Measurements from ENCODE around the gene SPATS2L.

- TF ChIP-seq, protein P1, sequence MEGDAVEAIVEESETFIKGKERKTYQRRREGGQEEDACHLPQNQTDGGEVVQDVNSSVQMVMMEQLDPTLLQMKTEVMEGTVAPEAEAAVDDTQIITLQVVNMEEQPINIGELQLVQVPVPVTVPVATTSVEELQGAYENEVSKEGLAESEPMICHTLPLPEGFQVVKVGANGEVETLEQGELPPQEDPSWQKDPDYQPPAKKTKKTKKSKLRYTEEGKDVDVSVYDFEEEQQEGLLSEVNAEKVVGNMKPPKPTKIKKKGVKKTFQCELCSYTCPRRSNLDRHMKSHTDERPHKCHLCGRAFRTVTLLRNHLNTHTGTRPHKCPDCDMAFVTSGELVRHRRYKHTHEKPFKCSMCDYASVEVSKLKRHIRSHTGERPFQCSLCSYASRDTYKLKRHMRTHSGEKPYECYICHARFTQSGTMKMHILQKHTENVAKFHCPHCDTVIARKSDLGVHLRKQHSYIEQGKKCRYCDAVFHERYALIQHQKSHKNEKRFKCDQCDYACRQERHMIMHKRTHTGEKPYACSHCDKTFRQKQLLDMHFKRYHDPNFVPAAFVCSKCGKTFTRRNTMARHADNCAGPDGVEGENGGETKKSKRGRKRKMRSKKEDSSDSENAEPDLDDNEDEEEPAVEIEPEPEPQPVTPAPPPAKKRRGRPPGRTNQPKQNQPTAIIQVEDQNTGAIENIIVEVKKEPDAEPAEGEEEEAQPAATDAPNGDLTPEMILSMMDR (conservative IDR thresholded peaks at IDR 0.05; ENCODE audit: low read depth, low read length): no peak
- no peak for TF ChIP-seq EZH2phosphoT487 (IDR thresholded peaks at IDR 0.05; ENCODE audit: borderline replicate concordance, low read length)
Observed at GRCh38 chr2:200317975-200318374, 11.5 kb downstream of the SPATS2L start.
